Activated T-cell treated with anti-CD3 and anti-CD28 coated beads for 1 hour (primary cell): ENCODE data around the gene TJP3.
A peak's percentile ranks its signal among the peaks of the same experiment; 100 is the strongest.

Experiments used
- DNase-seq: peaks from one replicate; pipeline ENCODE4 v3.0.0-alpha.2; 2020; ENCODE audit warnings: low read depth

TJP3 gene

GRCh38 chr19:3716147-3716668, 8.0 kb downstream of the TJP3 start:
- DNase-seq, result no peak

- DNase-seq, result no peak
Observed at GRCh38 chr19:3719868-3720267, 11.7 kb downstream of the TJP3 start.

GRCh38 chr19:3720349-3720917, 12.2 kb downstream of the TJP3 start:
- no peak for DNase-seq

GRCh38 chr19:3721131-3721886, 13.1 kb downstream of the TJP3 start:
- DNase-seq, result peak; percentile 83

GRCh38 chr19:3721887-3722442, 13.8 kb downstream of the TJP3 start:
- DNase-seq, result no peak

- DNase-seq, result no peak
Observed at GRCh38 chr19:3722443-3723109, 14.4 kb downstream of the TJP3 start.

GRCh38 chr19:3723110-3723488, 14.9 kb downstream of the TJP3 start:
- DNase-seq, result no peak

- no peak for DNase-seq
Observed at GRCh38 chr19:3723883-3724282, 15.7 kb downstream of the TJP3 start.

- DNase-seq, result no peak
Observed at GRCh38 chr19:3725121-3725520, 16.9 kb downstream of the TJP3 start.

- DNase-seq, result no peak
Observed at GRCh38 chr19:3725640-3726310, 17.6 kb downstream of the TJP3 start.

GRCh38 chr19:3730457-3730958, 22.3 kb downstream of the TJP3 start:
- no peak for DNase-seq

- DNase-seq, result no peak
Observed at GRCh38 chr19:3732108-3732507, 23.9 kb downstream of the TJP3 start.

- DNase-seq, result no peak
Observed at GRCh38 chr19:3733549-3734309, 25.5 kb downstream of the TJP3 start.

- no peak for DNase-seq
Observed at GRCh38 chr19:3734310-3734600, 26.1 kb downstream of the TJP3 start.

- DNase-seq, result no peak
Observed at GRCh38 chr19:3736106-3736724, 28.0 kb downstream of the TJP3 start.

- no peak for DNase-seq
Observed at GRCh38 chr19:3737487-3738205, 29.5 kb downstream of the TJP3 start.

GRCh38 chr19:3738477-3739220, 30.5 kb downstream of the TJP3 start:
- DNase-seq, result no peak

- DNase-seq, result no peak
Observed at GRCh38 chr19:3740431-3740830, 32.2 kb downstream of the TJP3 start.

GRCh38 chr19:3743486-3743885, 35.3 kb downstream of the TJP3 start:
- no peak for DNase-seq
